ENCODE results near the gene MINK1. TPM values are rescaled to one million over a fixed set of nuclear protein-coding genes. Genes with fewer than 3 reads are reported as not detected.

MINK1 gene
- total RNA-seq, 2 experiments from 2014 or later: 40.6 to 62.5 TPM

- TF ChIP-seq CTCF (conservative IDR thresholded peaks at IDR 0.05; ENCODE audit: low read length) (no peak), EZH2phosphoT487 (IDR thresholded peaks at IDR 0.05; ENCODE audit: borderline replicate concordance, low read depth, low read length) (no peak)
- H3K4me1 ChIP-seq (ENCODE audit: insufficient read depth, low read length, poor library complexity, severe bottlenecking): peaks cover 17% of the 10 kb centered on the region
- peaks cover 42% of the 10 kb centered on the region; the same call in 1 of the 2 replicates for H3K36me3 ChIP-seq (ENCODE audit: insufficient read depth, low read length)
- no TSS peak for BruUV-seq (replicated peaks)
- ChIA-PET POLR2A (no interaction called here), CTCF (ENCODE audit: unreplicated experiment) (no interaction called here)
- no peaks in the 10 kb centered on the region for H3K9me3 ChIP-seq (ENCODE audit: low read length)
- no peaks in the 10 kb centered on the region for H4K20me1 ChIP-seq (ENCODE audit: insufficient read depth, low read length)
- no peak overlapping the region for H3K27ac ChIP-seq (ENCODE audit: low read depth, low read length, poor library complexity, severe bottlenecking)
- H3K4me3 ChIP-seq (ENCODE audit: low read depth, low read length, poor library complexity, severe bottlenecking): no peak overlapping the region
- DNase-seq (ENCODE audit: low spot score): no peak
- peaks cover 25% of the 10 kb centered on the region for H3K79me2 ChIP-seq (ENCODE audit: insufficient read depth, low read depth, low read length)
- no peak overlapping the region for H2AFZ ChIP-seq (ENCODE audit: low read length)
- no peaks in the 10 kb centered on the region for H3K9me2 ChIP-seq (ENCODE audit: insufficient read depth, low read length)
- intact Hi-C loops (cut with micrococcal nuclease; ENCODE audit: unreplicated experiment): no loop called here
- no peak overlapping the region for H3K4me2 ChIP-seq (ENCODE audit: low read length)
Observed at GRCh38 chr17:4936436-4936835, 103.3 kb downstream of the MINK1 start.

- intact Hi-C loops (cut with micrococcal nuclease; ENCODE audit: unreplicated experiment): no loop called here
- TSS peak; percentile 23 for BruUV-seq (replicated peaks)
- no peak for DNase-seq (ENCODE audit: low spot score)
- no peak overlapping the region for H3K4me2 ChIP-seq (ENCODE audit: low read length)
- no peak for TF ChIP-seq CTCF (conservative IDR thresholded peaks at IDR 0.05; ENCODE audit: low read length)
- TF ChIP-seq EZH2phosphoT487 (IDR thresholded peaks at IDR 0.05; ENCODE audit: borderline replicate concordance, low read depth, low read length): no peak
- no peak overlapping the region for H3K27ac ChIP-seq (ENCODE audit: low read depth, low read length, poor library complexity, severe bottlenecking)
- H3K4me1 ChIP-seq (ENCODE audit: insufficient read depth, low read length, poor library complexity, severe bottlenecking): peaks cover 28% of the 10 kb centered on the region
- no peak overlapping the region for H2AFZ ChIP-seq (ENCODE audit: low read length)
- H3K79me2 ChIP-seq (ENCODE audit: insufficient read depth, low read depth, low read length): peaks cover 36% of the 10 kb centered on the region
- CTCF ChIA-PET (ENCODE audit: unreplicated experiment): no interaction called here
- no peak overlapping the region for H3K4me3 ChIP-seq (ENCODE audit: low read depth, low read length, poor library complexity, severe bottlenecking)
- no peaks in the 10 kb centered on the region for H3K9me2 ChIP-seq (ENCODE audit: insufficient read depth, low read length)
- POLR2A ChIA-PET: no interaction called here
- no peaks in the 10 kb centered on the region for H4K20me1 ChIP-seq (ENCODE audit: insufficient read depth, low read length)
- peaks cover 53% of the 10 kb centered on the region for H3K36me3 ChIP-seq (ENCODE audit: insufficient read depth, low read length)
- no peaks in the 10 kb centered on the region for H3K9me3 ChIP-seq (ENCODE audit: low read length)
Observed at GRCh38 chr17:4937553-4937952, 104.4 kb downstream of the MINK1 start.

- Histone ChIP-seq H3K4me1 (ENCODE audit: insufficient read depth, low read length, poor library complexity, severe bottlenecking) (peaks cover 33% of the 10 kb centered on the region), H3K9me2 (ENCODE audit: insufficient read depth, low read length) (no peaks in the 10 kb centered on the region), H3K9me3 (ENCODE audit: low read length) (no peaks in the 10 kb centered on the region), H3K4me2 (ENCODE audit: low read length) (peak overlapping the region; percentile 97), H3K4me3 (ENCODE audit: low read depth, low read length, poor library complexity, severe bottlenecking) (peak overlapping the region; percentile 95), H3K27ac (ENCODE audit: low read depth, low read length, poor library complexity, severe bottlenecking) (no peak overlapping the region), H4K20me1 (ENCODE audit: insufficient read depth, low read length) (no peaks in the 10 kb centered on the region), H3K36me3 (ENCODE audit: insufficient read depth, low read length) (peaks cover 58% of the 10 kb centered on the region), H2AFZ (ENCODE audit: low read length) (no peak overlapping the region), H3K79me2 (ENCODE audit: insufficient read depth, low read depth, low read length) (peaks cover 42% of the 10 kb centered on the region)
- ChIA-PET CTCF (ENCODE audit: unreplicated experiment) (no interaction called here), POLR2A (no interaction called here)
- intact Hi-C loops (cut with micrococcal nuclease; ENCODE audit: unreplicated experiment): no loop called here
- BruUV-seq (replicated peaks): no TSS peak
- TF ChIP-seq CTCF (conservative IDR thresholded peaks at IDR 0.05; ENCODE audit: low read length): no peak
- TF ChIP-seq EZH2phosphoT487 (IDR thresholded peaks at IDR 0.05; ENCODE audit: borderline replicate concordance, low read depth, low read length): no peak
- no peak for DNase-seq (ENCODE audit: low spot score)
Observed at GRCh38 chr17:4938069-4938491, 104.9 kb downstream of the MINK1 start.
